Measurements from ENCODE around the gene PRRT2.

PRRT2 gene

GRCh38 chr16:29849505-29849904, 37.5 kb downstream of the PRRT2 start:
- DNase-seq (ENCODE audit: insufficient read length, low spot score) (no peak), FAIRE-seq (no peak)
- TF ChIP-seq, protein P1, sequence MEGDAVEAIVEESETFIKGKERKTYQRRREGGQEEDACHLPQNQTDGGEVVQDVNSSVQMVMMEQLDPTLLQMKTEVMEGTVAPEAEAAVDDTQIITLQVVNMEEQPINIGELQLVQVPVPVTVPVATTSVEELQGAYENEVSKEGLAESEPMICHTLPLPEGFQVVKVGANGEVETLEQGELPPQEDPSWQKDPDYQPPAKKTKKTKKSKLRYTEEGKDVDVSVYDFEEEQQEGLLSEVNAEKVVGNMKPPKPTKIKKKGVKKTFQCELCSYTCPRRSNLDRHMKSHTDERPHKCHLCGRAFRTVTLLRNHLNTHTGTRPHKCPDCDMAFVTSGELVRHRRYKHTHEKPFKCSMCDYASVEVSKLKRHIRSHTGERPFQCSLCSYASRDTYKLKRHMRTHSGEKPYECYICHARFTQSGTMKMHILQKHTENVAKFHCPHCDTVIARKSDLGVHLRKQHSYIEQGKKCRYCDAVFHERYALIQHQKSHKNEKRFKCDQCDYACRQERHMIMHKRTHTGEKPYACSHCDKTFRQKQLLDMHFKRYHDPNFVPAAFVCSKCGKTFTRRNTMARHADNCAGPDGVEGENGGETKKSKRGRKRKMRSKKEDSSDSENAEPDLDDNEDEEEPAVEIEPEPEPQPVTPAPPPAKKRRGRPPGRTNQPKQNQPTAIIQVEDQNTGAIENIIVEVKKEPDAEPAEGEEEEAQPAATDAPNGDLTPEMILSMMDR (IDR thresholded peaks at IDR 0.05; ENCODE audit: insufficient read depth, missing control alignments), result no peak

- TF ChIP-seq, protein P1 (IDR thresholded peaks at IDR 0.05; ENCODE audit: insufficient read depth, missing control alignments), result no peak
- FAIRE-seq (no peak), DNase-seq (ENCODE audit: insufficient read length, low spot score) (no peak)
Measured at GRCh38 chr16:29850998-29851397, 39.0 kb downstream of the PRRT2 start.

DNA sequence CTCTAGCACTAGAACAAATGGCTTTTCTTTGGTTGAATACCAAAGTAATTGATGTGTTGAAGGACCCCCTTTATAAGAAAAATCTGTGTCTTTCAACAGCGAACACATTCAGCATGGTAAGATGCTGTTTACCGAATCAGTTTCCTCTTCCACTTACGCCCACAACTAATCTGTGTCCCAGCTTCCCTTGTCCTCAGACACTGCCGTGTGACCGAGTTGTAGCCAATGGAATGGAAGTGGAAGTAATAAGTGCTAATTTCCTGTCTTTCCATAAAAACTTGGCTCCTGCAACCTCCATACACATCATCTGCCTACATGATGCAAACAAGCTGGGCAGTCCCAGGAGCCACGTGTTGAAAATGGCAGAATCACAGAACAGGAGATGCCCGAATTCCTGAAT, 40.7 kb downstream of the PRRT2 start:
- FAIRE-seq, result no peak

DNA sequence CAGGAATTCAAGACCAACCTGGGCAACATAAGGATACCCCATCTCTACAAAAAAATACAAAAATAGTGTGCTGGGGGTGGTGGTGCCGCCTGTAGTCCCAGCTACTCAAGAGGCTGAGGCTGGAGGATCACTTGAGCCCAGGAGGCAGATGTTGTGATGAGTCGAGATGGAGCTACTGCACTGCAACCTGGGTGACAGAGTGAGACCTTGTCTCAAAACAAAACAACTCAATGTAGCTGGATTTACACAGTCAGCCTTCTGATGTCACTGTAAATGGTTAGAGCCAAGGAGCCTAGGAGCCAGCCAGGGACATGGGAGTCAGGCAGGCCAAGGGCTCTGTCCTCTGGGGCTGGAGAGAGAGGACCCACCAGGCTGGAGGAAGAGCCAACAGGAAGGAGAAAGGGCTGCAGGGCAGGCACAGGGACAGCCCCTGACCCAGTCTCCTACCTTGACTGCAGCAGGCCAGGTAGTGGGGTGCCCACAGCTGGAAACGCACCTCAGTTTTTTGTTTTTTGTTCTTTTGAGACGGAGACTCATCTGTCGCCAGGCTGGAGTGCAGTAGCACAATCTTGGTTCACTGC, 42.6 kb downstream of the PRRT2 start:
- no peak for DNase-seq (ENCODE audit: insufficient read length, low spot score)
- FAIRE-seq, result no peak
- TF ChIP-seq, protein P1 (IDR thresholded peaks at IDR 0.05; ENCODE audit: insufficient read depth, missing control alignments), result no peak

More for the DNA sequence above, 40.7 kb downstream of the PRRT2 start:
- no peak for DNase-seq (ENCODE audit: insufficient read length, low spot score)
- TF ChIP-seq, protein P1 (IDR thresholded peaks at IDR 0.05; ENCODE audit: insufficient read depth, missing control alignments), result no peak

DNA sequence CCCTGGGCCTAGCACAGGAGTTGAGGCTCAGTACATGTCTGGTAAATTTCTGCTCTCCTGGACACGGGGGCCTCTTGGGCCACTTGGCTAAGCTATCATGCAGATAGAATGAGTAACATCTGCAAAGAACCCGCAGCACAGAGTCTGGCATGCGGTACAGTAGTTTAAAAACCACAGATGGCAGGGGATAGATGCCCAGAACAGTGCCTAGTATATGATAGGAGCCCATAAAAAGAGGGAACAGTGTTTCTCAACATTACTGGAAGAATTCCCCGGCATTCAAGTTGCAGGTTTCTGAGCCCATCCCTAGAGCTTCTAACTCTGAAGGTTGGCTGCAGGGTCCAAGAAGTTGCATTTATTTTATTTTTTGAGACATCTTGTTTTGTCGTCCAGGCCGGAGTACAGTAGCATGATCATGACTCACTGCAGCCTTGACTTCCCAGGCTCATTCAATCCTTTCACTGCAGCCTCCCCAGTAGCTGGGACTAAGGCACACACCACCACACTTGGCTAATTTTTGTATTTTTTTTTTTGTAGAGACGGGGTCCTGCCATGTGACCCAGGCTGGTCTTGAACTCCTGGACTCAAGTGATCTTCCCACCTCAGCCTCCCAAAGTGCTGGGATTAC, 45.3 kb downstream of the PRRT2 start:
- DNase-seq (ENCODE audit: insufficient read length, low spot score) (no peak), FAIRE-seq (no peak)

GRCh38 chr16:29858149-29858849, 46.3 kb downstream of the PRRT2 start:
- no peak for FAIRE-seq
- TF ChIP-seq, protein P1 (IDR thresholded peaks at IDR 0.05; ENCODE audit: insufficient read depth, missing control alignments), result no peak
- DNase-seq (ENCODE audit: insufficient read length, low spot score), result no peak

More for the DNA sequence above, 45.3 kb downstream of the PRRT2 start:
- TF ChIP-seq, protein P1 (IDR thresholded peaks at IDR 0.05; ENCODE audit: insufficient read depth, missing control alignments), result no peak

DNA sequence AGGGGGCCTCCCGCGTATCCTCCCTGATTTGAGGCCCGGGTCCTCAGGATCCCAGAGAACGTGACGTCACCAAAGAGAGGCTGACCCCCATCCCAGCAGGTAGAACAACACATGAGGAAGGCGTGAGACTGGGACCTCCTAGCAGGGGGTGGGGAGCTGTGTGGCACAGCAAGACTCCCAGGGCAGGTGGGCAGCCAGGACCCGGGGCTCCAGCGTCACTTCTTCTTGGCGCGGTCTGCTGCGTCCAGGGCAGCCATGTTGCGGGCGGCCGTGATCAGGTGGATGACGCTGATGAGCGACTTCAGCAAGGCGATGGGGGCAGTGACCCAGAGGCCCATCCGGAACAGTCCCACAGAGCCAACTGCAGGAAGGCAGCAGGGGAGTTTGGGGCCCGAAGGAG, 47.0 kb downstream of the PRRT2 start:
- FAIRE-seq, result no peak
- DNase-seq (ENCODE audit: insufficient read length, low spot score), result no peak
- TF ChIP-seq, protein P1 (IDR thresholded peaks at IDR 0.05; ENCODE audit: insufficient read depth, missing control alignments), result no peak
